HG03064 (cell line): ENCODE measurements around the gene EZH1.

Experiments
- ATAC-seq: cut with Tn5 transposase; IDR thresholded peaks from one replicate; pipeline ENCODE4 v1.9.1; 2021; ENCODE audit warnings: low read depth; ENCODE audit not compliant: unreplicated experiment

The EZH1 gene

DNA sequence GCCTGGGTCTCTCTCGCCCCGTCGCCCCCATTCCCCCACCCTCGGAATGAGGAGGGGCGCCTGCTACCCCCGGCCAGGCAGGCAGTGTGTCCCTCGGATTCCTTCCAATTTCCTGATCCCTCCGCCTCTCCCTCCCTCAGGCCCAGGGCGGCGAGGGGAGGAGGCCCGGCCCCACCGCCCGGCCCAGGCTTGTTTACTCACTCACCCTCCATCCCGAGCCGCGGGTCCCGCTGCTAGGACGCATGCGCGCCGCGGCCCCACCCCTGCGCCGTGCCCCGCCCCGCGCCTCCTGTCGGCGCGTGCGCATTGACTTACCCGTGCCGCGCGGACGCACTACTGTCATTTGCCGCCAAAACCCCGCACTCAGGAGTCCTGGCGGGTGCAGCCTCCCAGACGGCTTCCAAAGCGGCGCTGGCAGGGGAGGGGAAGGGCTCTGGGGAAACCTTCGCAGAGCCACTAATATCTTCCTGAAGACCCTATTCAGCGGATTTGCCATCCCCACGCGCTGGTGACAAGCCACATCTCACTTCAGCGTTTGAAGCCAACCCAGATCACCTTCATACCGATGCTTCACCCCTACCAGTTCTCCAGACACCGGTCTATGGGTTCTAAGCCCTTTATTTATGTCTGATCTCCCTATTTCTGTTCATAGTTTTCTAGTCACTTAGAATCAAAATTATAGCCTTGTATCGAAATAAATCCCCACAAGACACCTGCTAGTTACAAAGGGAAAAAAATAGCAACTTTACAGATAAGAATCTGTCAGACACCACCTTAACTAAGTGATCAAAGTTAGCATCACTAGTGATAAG, at the start of gene EZH1:
TSS of gene EZH1 (minus strand) at position 235 of the 812 bp plus-strand sequence. CDS start 16,099 bp downstream, outside the sequence.
- peak; percentile 59 for ATAC-seq

DNA sequence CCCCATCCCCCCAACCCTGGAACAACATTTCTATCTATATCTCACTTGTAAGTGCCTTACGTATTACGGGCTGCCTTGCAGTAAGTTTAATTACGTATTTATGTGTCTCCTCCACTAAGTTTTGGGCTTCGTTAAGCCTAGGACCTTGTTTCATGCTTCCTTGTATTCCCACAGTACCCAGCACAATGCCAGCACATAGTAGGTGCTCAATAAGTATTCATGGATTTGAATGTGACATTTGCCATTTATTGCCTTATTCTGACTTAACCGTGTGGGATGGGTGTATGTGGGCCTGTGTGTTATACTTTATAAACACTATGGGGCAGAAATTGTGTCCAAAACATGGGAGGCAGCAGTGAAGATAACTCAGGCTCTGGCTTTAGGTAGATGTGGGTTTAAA, 47.7 kb upstream of the EZH1 start:
- no peak for ATAC-seq

DNA sequence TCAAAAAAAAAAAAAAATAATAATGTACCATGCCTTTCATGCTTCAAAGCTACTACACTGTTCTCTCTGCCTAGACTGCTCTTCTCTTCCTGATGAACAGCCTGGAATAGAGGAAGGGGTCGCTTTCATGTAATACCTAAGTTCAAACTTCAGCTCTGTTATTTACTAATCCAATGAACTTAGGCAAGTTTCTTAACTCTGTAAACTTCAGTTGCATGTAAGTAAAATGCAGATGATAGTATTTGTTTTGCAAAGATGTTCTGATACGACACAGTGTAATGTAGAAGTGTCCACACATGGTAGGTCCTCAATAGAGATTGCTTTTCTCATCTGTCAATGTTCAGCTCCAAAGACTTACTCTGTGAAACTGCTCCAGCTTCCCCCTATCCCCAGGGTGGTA, 47.1 kb upstream of the EZH1 start:
- no peak for ATAC-seq

DNA sequence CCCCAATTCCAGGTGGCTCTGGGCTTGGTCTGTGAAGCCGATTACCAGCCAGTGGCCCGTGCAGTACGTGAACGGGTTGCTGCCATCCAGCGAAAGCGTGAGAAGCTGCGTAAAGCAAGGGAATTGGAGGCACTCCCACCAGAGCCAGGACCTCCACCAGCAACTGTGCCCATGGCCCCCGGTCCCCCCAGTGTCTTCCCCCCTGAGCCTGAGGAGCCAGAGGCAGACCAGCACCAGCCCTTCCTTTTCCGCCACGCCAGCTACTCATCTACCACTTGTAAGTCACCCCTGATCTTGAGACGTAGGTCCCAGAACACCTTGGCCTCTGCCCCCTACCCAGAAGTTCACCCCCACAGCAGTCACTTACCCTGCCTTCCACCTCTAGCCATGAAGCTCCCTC, 42.4 kb upstream of the EZH1 start:
- ATAC-seq, result no peak

DNA sequence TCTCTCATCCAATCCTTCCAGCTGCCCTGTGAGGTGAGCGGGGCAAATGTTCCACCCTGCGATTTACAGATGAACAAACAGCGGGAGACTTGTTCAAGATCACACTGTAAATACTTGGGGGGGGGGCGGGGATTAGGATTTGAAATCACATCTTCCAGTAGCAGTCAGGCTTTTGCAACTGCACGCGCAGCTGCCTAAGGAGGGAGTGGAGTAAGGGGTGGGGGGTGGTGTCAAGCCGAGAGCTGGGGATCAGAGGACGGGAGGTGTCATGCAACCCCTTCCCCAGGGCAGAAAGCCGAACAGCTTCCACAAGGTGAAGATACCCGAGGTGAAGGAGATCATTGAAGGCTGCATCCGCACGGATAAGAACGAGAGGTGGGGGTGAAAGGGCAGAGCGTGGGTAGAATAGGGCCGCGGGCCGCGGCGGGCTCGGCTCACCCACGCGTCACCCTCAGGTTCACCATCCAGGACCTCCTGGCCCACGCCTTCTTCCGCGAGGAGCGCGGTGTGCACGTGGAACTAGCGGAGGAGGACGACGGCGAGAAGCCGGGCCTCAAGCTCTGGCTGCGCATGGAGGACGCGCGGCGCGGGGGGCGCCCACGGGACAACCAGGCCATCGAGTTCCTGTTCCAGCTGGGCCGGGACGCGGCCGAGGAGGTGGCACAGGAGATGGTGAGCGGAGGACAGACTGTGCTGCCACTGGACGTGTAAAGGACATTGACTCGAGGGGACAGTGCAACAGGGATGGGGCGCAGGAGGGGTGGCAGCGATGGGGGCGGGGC, 40.2 kb upstream of the EZH1 start:
- ATAC-seq, result no peak

DNA sequence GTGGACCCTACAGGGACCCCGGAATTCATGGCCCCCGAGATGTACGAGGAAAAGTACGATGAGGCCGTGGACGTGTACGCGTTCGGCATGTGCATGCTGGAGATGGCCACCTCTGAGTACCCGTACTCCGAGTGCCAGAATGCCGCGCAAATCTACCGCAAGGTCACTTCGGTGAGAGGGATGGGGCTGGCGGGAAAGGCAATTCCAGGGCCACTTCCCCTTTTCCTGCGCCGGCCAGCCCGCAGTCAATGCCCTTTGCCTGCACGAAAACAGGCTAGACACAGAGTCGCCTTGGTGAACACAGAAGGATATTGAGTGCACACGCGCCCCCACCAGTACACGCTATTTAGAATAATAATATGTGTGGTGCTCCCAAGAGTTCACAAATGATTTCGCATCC, 39.6 kb upstream of the EZH1 start:
- no peak for ATAC-seq

DNA sequence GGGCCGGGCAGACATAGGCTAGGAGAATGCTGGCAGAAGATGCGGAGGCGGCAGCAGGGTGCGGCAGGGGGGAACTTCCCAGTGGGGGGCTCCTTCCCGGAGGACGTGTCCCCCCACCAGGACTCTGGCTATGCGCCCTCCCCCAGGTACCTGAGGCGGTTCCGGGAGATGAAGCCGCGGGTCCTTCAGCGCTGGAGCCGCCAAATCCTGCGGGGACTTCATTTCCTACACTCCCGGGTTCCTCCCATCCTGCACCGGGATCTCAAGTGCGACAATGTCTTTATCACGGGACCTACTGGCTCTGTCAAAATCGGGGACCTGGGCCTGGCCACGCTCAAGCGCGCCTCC, 38.9 kb upstream of the EZH1 start:
- ATAC-seq, result no peak

DNA sequence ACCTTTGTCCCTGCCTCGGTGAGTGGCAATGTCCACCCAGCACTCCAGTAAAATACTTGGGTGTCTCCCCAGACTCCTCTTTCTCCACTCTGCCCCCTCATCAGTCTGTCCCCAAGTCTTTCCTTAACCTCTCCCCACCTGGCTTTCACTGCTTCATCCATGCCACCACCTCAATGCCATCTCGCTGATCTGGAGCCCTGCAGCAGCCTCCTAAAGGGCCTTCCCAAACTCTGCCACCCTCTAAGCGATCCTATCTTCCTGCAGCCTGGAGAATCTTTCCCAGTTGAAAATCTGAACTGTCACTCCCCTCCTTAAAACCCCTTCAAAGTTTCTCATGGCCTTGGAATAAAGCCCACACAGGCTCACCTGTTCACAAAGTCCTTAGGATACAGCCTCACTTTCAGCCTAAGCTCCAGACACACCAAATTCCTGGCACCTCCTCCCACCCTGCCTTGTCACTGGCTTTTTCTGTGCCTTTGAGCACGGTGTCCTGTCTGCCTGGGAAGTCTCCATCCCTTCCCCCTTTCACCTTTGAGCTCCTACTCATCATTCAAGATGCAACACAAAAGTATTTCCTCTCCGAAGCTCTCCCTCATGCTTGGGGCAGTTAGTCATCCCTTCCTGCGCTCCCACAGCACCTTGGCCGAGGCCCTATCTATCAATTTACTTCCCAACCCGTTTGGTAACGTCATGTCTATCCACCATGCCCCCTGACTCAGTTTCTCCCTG, 38.4 kb upstream of the EZH1 start:
- no peak for ATAC-seq

DNA sequence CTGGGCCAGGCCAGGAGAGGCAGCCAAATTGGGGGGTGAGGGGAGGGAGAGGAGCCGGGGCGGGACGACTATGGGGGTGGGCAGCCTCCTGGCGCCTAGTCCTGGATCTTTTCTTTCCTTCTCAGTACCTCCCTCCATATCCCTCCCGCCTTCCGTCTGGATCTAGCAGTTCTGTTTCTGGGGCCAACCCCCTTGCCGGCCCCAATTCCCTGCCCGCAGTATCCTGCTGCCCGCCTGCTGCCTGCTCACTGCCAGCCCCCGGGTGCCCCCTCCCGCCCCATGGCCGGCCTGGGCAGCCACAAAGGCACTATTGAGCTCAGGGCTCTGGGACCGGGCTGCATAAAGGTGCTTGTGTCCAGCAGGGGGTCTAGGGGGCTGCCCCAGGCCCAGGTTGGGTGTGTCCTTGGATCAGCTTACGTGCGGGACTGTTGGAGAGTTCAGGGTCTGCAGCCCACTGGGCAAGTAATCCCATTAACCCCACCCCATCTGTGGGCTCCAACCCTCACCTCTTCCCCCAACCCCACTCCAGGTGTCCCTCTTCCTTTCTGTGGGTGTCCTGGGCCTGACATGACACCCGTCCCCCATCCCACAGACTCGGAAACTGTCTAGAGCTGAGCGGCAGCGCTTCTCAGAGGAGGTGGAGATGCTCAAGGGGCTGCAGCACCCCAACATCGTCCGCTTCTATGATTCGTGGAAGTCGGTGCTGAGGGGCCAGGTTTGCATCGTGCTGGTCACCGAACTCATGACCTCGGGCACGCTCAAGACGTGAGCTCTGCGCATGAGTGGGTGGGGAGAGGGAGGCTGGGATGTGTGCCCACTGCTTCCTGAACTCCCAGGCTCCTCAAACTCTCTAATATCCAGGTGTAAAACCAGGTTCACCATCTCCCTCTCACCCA, 37.6 kb upstream of the EZH1 start:
- ATAC-seq, result no peak

DNA sequence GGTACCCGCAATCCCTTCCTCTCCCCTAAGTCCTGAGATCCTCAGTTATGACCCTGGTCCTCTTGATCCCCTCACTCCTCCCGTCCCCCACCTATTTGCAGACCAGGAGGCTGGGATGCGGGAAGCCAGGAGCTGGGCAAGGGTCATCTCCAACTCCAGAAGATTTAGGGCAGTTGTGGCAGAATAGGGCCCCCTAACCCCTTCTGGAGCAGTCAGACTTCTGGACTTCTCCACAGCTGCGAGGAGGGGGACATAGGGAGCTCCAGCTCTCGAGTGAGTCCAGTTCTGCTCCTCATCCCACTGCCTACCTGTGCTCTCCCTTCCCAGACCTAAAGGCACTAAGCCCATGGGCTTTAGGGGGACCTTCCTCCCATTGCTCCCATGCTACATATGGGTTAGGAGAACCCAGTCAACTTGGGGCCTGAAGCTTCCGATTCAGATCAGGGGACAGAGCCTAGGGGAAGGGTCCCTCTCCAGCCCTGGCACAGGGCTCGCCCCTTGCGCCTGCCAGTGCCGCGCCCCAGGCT, 36.9 kb upstream of the EZH1 start:
- ATAC-seq, result no peak

DNA sequence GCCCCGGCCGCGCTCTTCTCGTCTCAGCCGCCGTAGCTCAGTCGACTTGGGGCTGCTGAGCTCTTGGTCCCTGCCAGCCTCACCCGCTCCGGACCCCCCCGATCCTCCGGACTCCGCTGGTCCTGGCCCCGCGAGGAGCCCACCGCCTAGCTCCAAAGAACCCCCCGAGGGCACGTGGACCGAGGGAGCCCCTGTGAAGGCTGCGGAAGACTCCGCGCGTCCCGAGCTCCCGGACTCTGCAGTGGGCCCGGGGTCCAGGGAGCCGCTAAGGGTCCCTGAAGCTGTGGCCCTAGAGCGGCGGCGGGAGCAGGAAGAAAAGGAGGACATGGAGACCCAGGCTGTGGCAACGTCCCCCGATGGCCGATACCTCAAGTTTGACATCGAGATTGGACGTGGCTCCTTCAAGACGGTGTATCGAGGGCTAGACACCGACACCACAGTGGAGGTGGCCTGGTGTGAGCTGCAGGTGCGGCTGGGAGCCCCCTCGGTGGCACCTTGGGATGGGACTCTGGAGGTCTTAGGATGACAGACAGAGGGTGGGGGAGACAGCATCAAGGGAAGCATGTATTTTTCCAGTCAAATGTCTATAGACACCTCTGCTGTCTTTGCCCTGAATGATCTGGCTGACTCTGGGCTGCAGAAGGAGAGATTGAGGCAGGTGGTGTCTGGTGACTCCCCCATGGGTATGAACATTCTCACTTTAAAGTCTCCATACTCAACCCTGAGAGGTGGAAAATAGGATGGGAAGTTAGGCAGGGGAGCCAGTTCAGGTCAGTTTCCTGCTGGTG, 36.2 kb upstream of the EZH1 start:
- ATAC-seq, result no peak

DNA sequence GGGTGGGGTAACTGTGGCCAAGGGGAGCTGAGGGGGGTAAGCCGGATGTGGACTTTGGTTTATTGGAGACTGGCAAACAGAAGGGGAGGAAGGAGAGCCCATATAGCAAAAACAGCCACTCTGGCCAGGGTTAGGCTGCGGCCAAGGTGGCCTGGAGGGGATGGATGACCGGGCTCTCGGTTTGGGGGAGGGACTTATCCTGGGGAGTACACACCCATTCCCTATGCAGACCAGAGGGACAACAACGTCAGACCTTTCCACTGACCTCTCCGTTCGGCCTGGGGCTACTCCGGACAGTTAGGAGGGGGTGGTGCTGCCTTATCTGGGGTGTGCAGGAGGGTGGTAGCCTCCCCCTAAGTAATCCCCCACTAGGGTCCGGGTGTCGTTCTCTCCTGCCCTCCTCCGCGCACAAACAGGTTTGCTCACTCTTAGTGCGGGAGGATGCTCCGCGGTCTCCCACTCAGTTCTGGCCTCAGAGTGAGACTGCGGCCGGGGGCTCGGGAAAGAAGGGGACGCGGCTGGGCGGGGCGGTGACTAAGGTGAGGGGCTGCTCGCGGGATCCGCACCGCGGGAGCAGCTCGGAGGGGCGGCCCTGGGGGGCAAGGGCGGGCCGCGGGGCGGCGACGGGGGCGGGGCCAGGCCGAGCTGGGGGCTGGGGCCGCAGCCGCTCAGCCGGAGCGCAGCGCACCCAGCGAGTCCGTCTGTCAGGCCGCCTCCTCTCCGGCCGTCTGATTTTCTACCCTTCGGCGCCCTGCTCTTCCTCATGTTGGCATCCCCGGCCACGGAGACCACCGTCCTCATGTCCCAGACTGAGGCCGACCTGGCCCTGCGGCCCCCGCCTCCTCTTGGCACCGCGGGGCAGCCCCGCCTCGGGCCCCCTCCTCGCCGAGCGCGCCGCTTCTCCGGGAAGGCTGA, 35.4 kb upstream of the EZH1 start, which contains the start of gene WNK4:
TSS of gene WNK4 (plus strand) at position 675 of the 915 bp plus-strand sequence. CDS start at position 764, 89 bp downstream.
- no peak for ATAC-seq

DNA sequence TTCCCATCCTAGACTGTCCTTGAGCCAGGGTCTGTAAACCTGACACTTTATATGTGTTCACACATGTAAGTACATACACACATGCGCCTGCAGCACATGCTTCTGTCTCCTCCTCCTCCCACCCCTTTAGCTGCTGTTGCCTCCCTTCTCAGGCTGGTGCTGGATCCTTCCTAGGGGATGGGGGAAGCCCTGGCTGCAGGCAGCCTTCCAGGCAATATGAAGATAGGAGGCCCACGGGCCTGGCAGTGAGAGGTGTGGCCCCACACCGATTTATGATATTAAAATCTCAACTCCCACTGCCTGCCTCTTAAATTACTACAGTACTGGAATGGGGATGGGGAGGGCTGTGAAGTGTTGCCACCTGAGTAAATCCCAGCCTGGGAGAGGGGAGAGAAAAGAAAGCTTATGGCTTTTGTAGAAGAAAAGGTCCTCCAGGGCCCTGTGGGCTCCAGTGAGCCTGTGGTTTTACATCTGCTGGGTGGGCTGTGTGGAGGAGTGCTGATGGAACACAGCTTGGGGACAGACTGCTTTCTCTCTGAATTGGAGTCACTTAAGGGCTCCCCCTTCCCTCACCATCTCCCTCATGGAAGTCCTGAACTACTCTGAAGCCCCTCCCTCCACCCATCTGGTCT, 34.6 kb upstream of the EZH1 start:
- ATAC-seq, result no peak

DNA sequence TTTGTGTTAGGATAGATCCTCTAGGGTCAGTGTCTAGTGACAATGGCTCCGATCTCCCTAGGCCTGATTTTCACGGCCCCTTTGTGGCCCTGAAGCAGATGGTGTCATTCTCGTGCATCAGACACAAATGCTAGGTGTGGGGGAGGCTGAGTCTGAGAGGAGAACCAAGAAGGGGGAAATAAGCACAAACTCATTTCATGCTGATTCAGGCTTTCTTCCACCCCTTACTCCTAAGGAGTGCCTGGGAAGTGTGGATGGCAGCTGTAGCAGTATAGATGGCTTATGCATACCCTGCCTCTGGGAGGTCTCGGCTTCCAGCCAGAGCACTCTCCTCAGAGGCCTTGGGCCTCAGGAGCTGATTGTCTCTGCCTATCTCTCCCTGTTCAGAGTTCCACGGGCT, 33.7 kb upstream of the EZH1 start:
- ATAC-seq, result no peak

DNA sequence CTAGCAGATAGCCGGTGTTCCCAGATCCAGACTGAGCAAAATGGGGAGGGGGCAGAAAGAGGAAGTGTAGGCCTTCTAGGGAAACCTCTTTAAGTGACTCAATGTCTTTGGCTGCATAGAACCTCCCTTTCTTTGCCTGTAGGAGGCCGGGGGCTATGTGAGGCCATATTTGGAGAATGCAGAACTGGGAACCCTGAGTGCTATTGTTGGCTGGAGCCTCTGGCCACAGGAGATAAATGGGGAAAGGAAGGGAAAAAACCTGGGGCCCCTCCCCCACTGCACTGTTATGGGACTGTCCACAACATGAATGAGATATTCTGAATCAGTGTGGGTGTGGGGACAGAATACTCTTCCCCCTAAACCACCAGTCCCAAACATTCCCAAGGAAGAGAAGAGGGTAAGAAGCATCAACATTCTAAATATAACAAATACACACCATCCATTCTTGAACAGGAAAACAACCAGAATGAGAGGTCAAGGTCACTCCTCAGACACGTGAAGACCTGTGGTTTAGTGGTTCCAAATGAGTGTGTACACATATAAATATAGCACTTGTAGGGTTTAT, 30.8 kb upstream of the EZH1 start:
- ATAC-seq, result no peak

DNA sequence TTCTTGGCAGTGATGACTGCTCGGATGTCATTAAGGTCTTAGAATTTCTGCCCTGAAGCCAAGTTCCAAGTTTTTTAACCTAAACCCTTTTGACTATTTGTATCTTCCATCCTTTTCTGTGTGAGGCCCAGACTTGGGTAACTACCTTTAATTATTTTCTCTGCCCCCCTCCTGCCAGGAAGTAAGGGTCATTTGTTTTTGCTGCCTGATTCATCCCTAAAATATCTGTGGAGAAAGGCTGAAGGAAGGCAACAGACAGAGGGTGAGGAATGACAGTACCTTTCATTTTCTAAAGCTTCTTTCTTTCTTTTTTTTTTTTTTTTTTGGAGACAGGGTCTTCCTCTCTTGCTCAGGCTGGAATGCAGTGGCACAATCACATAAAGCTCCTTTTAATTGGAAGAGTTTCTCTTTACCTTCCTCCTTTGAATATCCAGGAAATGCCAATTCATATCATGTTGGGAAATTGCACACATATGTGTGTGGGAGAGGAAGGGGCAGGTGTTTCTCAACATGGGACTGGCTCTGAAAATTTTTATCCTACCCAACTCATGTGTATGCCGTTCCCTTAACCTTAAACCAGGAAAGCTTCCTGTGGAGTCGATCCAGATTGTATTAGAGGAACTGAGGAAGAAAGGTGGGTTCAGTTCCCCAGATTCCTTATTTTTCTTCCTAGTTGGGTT, 29.4 kb upstream of the EZH1 start:
- ATAC-seq, result no peak
